Measurements from ENCODE around the gene ARID1B.

Gene ARID1B

DNA sequence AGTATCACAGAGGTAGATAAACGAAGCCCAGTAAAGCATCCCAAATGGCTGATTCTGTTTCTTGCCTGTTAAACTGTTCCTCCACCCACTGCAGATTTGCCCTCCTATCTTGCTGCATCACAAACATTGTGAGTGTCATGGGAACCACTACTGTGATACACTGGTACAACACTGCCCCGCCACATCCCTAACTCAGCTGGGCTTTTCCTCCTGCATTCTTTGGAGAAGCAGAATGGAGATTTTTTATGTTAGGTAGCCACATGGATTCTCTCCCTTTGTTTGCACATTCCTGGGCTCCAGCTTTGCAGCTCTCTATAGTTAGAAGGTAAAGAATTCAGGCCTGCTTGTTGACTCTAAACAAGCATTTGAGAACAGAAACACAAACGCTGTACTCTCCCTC is 312.1 kb downstream of the ARID1B start:
- in situ Hi-C loops (cut with HindIII; ENCODE audit: low pct_ligation_motif_present, low sequenced_read_pairs): no loop called here

DNA sequence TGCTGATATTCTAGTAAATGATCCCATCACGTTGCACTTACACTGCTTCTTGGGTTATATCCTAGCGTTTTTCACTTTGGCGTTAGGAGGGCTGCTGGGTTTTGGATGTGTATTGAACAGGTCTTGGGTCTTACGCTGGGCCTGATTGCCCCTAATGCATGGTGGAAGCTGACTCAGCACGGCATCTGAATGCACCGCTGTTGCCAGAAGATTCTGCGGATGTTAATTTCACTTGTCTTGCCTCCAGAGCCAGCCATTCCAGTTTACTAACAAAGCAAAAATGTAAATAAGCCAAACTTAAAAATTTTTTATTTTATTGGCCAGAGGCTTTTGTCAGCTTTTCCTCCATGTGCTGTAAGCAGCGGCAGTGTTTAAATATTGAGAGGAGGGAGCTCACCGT is 312.7 kb downstream of the ARID1B start:
- DNase-seq: no peak
- Histone ChIP-seq H3K4me3 (ENCODE audit: low read depth, low read length) (no peak overlapping the region), H3K36me3 (replicated peaks) (no peaks in the 10 kb centered on the region), H3K27me3 (replicated peaks) (no peaks in the 10 kb centered on the region), H3K27ac (peak overlapping the region; percentile 66)
- TF ChIP-seq, protein P1, sequence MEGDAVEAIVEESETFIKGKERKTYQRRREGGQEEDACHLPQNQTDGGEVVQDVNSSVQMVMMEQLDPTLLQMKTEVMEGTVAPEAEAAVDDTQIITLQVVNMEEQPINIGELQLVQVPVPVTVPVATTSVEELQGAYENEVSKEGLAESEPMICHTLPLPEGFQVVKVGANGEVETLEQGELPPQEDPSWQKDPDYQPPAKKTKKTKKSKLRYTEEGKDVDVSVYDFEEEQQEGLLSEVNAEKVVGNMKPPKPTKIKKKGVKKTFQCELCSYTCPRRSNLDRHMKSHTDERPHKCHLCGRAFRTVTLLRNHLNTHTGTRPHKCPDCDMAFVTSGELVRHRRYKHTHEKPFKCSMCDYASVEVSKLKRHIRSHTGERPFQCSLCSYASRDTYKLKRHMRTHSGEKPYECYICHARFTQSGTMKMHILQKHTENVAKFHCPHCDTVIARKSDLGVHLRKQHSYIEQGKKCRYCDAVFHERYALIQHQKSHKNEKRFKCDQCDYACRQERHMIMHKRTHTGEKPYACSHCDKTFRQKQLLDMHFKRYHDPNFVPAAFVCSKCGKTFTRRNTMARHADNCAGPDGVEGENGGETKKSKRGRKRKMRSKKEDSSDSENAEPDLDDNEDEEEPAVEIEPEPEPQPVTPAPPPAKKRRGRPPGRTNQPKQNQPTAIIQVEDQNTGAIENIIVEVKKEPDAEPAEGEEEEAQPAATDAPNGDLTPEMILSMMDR (IDR thresholded peaks at IDR 0.05; ENCODE audit: low read depth, low read length, missing control alignments): no peak
- in situ Hi-C loops (cut with HindIII; ENCODE audit: low pct_ligation_motif_present, low sequenced_read_pairs): no loop called here

More for the DNA sequence above, 312.1 kb downstream of the ARID1B start:
- peak; percentile 82 for DNase-seq
- H3K4me3 ChIP-seq (ENCODE audit: low read depth, low read length): no peak overlapping the region
- H3K27ac ChIP-seq: peak overlapping the region; percentile 66
- no peaks in the 10 kb centered on the region for H3K36me3 ChIP-seq (replicated peaks)
- TF ChIP-seq, protein P1 (IDR thresholded peaks at IDR 0.05; ENCODE audit: low read depth, low read length, missing control alignments): no peak
- no peaks in the 10 kb centered on the region for H3K27me3 ChIP-seq (replicated peaks)

DNA sequence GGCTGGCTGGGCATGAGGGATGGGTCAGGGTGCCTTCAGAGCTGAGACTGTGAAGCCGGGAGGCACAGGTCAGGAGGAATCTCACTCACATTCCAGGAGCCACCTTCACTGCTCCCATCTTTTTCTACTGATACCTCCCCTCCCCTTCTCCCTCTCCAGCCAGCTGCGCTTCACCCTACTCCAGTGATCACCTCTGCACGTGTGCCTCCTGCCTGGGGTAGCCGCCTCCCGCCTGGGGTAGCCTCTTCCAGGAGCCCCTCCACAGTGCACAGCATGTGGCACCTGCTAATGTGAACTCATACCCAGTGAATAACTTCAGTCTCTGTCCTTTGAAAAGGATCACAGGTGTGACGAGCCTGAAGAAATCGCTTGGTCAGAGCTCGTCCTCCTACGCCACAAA is 313.6 kb downstream of the ARID1B start:
- in situ Hi-C loops (cut with HindIII; ENCODE audit: low pct_ligation_motif_present, low sequenced_read_pairs): no loop called here
- H3K36me3 ChIP-seq (replicated peaks): no peaks in the 10 kb centered on the region
- TF ChIP-seq, protein P1 (IDR thresholded peaks at IDR 0.05; ENCODE audit: low read depth, low read length, missing control alignments): no peak
- DNase-seq: no peak
- no peaks in the 10 kb centered on the region for H3K27me3 ChIP-seq (replicated peaks)
- H3K4me3 ChIP-seq (ENCODE audit: low read depth, low read length): no peak overlapping the region
- H3K27ac ChIP-seq: no peak overlapping the region

DNA sequence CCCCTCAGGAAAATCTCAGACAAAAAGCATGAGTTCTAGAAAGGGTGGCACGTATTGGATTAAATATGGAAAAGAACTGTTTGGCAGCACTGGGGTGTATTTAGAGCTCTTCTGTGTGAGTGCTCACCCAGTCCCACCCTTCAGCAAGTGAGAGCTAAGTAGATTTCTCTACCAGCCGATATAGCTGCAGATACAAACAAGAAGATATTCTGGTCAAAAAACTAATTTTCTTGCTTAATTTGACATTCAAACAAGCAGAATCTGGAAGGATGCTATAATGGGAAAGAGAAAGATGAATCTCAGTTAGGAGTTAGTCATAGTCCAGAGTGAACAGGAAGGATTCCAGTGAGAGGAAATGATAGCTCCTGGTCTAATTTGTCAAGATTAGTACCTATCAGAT is 314.1 kb downstream of the ARID1B start:
- in situ Hi-C loops (cut with HindIII; ENCODE audit: low pct_ligation_motif_present, low sequenced_read_pairs): no loop called here
- H3K27ac ChIP-seq: no peak overlapping the region
- H3K4me3 ChIP-seq (ENCODE audit: low read depth, low read length): no peak overlapping the region
- TF ChIP-seq, protein P1 (IDR thresholded peaks at IDR 0.05; ENCODE audit: low read depth, low read length, missing control alignments): no peak
- DNase-seq: no peak
- no peaks in the 10 kb centered on the region for H3K27me3 ChIP-seq (replicated peaks)
- no peaks in the 10 kb centered on the region for H3K36me3 ChIP-seq (replicated peaks)

DNA sequence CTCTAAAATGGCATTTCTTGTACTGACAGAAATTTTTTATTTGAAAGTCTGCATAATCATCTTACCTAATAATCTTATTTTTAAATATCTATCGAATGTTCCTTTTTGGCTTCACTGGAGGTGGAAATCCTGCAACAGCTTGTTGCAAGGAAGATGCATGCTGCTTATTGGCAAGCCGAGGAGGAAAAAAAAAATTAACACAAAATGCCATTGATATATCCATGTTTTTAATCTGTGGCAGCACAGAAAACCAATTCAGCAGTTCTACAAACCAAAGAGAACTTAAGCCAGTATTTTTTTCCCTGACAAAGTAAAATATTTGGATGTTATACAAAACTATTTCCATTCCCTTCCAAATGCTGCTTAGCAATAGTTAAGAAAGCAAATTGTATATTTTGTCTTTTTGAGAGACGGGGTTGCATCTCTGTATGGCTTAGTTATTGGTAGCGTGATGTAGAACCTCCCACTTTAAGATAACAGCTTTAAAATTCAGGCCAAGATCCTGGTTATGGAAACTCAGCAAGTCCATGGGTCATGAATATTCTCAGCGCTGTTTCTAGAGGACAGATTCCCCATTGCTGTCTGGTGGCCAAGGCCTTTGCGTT is 314.8 kb downstream of the ARID1B start:
- Histone ChIP-seq H3K36me3 (replicated peaks) (no peaks in the 10 kb centered on the region), H3K4me3 (ENCODE audit: low read depth, low read length) (no peak overlapping the region), H3K27me3 (replicated peaks) (no peaks in the 10 kb centered on the region), H3K27ac (peak overlapping the region; percentile 38)
- no peak for DNase-seq
- TF ChIP-seq, protein P1 (IDR thresholded peaks at IDR 0.05; ENCODE audit: low read depth, low read length, missing control alignments): no peak
- in situ Hi-C loops (cut with HindIII; ENCODE audit: low pct_ligation_motif_present, low sequenced_read_pairs): no loop called here

DNA sequence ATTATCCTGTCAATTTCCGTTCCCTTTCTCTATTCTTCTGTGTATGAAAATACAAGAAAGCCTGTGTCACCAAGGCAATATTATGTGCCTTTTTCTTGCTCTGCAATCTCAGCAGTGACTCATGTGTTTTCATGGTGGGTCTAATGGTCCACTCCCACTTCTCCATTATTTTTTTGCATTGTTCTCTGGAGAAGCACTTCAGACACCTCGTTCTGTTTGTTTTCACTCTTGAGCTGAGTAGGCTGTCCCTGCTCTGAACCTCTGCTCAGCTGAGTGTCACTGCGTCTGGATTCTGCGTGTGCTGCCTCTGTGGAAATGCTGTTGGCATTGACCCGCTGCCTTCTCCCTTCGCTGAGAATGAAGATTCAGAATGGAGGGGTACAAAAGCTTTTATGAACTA is 315.6 kb downstream of the ARID1B start:
- TF ChIP-seq, protein P1 (IDR thresholded peaks at IDR 0.05; ENCODE audit: low read depth, low read length, missing control alignments): no peak
- DNase-seq: peak; percentile 65
- in situ Hi-C loops (cut with HindIII; ENCODE audit: low pct_ligation_motif_present, low sequenced_read_pairs): no loop called here
- Histone ChIP-seq H3K4me3 (ENCODE audit: low read depth, low read length) (no peak overlapping the region), H3K36me3 (replicated peaks) (no peaks in the 10 kb centered on the region), H3K27ac (peak overlapping the region; percentile 38), H3K27me3 (replicated peaks) (no peaks in the 10 kb centered on the region)
